Activated CD4-positive, alpha-beta T cell treated with anti-CD3 and anti-CD28 coated beads, Interleukin-2, amount 50 U/mL, for 4 hours (primary cell): Measurements from ENCODE around the gene STXBP6.
"Not testable (repeated sequence)": the region's sequence is repeated elsewhere in the genome, so short reads cannot be mapped to it uniquely, and the experiment has no call there.

Source experiments
- DNase-seq, 2 experiments: peaks; one replicate each; pipeline ENCODE4 v3.0.0-alpha.2; 2020

The STXBP6 gene

DNA sequence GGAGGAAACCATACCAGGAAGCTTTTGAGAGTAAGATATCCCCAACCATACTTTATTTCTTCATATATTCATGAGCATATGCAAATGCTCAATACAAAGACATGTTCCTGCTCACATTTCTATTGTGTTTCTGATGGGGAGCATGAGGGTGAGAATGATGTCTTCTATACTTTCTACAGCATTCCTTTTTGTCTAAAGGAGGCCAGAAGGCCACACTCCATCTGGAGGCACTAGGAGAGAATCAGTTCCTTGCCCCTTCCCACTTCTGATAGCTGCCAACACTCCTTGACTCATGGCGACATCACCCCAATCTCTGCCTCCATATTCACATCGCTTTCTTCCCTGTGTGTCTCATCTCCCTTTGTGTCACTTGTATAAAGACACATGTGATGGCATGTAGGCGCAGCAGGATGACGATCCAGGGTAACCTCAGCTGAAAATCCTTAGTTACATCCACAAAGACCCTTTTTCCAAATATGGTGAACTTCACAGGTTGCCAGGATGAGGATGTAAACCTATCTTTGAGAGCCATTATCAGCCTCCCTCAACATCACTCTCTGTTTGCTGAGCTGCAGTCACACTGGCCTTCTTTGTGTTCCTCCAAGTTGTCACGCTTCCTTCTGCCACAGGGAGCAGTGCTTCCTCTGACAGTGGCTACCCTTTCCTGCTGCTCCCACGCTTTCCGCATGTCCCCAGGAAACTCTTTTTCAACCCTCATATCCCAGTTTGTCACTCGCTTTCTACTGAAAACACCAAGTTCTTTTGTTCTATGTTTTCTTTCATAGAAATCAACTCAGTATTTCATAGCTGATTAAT lies 96.9 kb downstream of the STXBP6 start:
- no peak for DNase-seq

DNA sequence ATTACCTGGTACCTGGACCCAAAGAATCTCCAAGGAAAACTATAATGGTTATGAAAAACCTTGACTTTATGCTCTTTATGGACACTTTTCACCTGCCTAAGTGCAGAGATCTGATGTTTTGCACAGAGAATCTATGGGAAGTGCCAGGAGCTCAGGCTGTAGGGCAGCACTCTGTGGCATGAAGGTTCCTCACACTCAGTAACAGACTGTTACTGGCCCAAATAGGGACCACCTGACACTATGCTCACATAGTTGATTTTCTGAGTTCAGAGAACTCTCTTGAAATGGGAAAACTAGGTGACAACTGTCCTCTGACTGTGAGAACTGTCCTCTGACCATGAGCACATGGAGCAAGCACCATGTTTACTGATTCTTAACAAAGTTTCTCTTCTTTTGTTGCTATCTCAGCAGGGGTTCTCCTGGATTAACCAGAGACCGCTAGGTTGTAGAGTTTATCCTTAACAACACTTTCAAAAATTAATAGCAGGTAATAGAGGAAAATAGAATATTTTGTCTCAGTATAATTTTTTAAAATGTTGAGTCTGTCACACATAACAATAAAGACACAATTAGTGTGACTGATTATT lies 101.6 kb downstream of the STXBP6 start:
- DNase-seq, result no peak

DNA sequence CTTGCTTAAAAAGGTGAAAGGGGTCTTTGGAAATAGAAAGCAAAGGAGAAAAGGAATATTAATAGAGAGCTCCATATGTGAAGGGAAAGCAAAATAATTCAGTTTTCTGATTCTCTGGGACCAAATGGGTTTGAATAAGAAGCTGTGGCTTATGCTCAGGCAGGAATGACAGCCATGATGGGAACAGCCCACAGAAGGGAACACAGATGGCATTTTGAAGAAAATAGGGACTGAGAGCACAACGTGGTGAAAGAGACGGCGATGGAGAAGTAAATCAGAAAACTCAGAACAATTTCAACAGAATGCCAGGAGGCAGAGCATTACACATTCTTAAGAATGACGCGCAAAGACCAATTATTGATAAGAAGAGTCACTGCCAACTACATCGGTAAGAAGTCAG lies 102.8 kb downstream of the STXBP6 start:
- DNase-seq, result no peak

GRCh38 chr14:24944800-24945199 lies 105.1 kb downstream of the STXBP6 start:
- no peak for DNase-seq

DNA sequence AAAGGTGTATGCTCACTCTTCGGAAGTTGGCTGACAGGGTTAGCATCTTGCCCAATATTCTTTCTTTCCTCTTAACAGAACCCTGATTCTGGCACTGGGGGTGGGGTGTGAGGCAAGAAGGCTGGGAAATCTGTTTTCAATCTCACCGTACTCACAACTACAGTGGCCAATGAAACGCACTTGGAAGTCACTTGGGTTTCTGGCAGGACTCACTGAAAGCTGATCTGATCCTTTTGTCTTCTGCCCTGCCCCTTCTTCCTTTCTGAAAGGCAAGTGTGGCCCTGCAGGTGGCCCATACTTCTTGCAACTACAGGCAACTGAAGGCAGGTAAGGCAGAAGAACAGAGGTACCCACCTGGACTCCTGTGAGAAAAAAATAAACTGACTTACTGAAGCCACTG lies 106.9 kb downstream of the STXBP6 start:
- DNase-seq, result no peak

- no peak for DNase-seq
Measured at GRCh38 chr14:24941719-24942118, 108.2 kb downstream of the STXBP6 start.

GRCh38 chr14:24940213-24940783 lies 109.6 kb downstream of the STXBP6 start:
- DNase-seq, result no peak

GRCh38 chr14:24938593-24938992 lies 111.4 kb downstream of the STXBP6 start:
- no peak for DNase-seq

DNA sequence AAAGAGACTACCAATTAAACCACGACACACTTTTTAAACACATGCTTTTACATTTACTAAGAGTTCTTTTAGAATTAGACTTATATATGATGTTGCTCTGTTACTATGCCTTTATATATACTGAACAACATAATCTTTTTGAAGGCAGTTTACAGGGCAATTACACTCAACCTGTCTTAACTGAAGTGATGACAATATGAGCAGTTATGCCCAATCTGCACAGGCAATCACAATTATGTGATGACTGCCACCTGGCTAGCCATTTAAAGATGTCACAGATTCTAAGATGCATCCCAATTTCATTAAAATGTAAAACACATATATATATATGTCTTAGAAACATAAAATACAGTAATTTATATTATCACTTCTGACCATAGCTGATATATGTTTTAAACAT lies 112.6 kb downstream of the STXBP6 start:
- no peak for DNase-seq

- not testable (repeated sequence) for DNase-seq
Measured at GRCh38 chr14:24936773-24937172, 113.2 kb downstream of the STXBP6 start.

- no peak for DNase-seq
Measured at GRCh38 chr14:24935796-24936195, 114.2 kb downstream of the STXBP6 start.

DNA sequence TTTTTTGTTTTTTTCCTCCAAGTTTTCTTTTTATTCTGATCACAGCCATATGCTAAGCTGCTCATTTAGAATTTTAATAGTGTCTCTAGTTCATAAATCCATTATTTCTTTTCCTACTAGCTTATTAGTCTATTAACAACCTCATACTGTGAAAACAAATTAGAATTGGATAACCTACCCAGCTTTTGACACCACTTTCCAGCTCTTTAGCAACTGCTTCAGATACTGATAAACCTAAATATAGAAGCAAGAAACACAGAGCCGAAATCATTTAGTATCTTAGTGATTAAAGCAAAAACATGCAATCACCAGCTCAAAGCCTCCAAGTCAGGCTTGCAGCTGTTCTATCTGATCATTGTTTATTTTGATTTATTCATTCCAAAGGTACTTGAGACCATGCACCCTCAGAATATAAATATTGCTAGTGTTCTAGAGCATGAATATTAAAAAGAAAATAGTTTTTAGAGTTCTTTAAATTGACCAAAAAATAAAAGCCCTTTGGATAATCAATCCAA lies 121.5 kb downstream of the STXBP6 start:
- DNase-seq, result no peak

- DNase-seq, result no peak
Measured at GRCh38 chr14:24927809-24928208, 122.1 kb downstream of the STXBP6 start.

DNA sequence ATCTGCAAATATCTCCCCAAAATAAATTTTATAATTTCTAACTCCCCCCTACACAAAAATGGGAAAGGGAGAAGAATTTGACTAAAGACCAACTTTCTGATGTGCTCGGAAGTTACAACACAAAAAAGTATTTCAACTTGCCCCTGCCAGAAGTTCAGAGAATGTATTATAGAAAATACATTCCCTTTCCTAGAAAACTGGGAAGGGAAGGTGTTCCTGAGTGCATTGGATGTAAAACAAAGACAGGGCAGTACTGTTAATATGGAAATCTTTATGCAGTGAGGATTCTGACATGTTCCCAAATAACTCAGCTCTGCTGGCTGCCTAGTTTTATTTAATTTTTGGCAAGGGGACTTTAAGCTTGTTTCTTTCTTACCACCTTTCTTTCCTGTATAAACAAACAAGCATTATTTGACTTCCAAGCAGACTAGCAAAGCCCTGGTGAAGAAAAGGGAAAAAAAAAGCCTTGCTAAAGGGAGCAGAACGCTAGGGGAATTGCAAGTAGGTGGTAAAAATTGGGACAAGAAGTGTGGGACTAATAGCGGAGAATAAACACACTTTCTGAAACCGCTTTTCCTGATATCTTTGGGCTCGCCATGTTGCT lies 124.1 kb downstream of the STXBP6 start:
- DNase-seq, result no peak

- no peak for DNase-seq
Measured at GRCh38 chr14:24924544-24924943, 125.4 kb downstream of the STXBP6 start.

GRCh38 chr14:24921903-24922302 lies 128.0 kb downstream of the STXBP6 start:
- DNase-seq, result no peak

GRCh38 chr14:24920265-24921075 lies 129.5 kb downstream of the STXBP6 start:
- DNase-seq, result no peak

GRCh38 chr14:24918822-24919221 lies 131.1 kb downstream of the STXBP6 start:
- no peak for DNase-seq

- DNase-seq, result no peak
Measured at GRCh38 chr14:24915958-24916595, 133.9 kb downstream of the STXBP6 start.

GRCh38 chr14:24915403-24915921 lies 134.5 kb downstream of the STXBP6 start:
- DNase-seq, result no peak

- DNase-seq, result no peak
Measured at GRCh38 chr14:24913746-24914145, 136.2 kb downstream of the STXBP6 start.

DNA sequence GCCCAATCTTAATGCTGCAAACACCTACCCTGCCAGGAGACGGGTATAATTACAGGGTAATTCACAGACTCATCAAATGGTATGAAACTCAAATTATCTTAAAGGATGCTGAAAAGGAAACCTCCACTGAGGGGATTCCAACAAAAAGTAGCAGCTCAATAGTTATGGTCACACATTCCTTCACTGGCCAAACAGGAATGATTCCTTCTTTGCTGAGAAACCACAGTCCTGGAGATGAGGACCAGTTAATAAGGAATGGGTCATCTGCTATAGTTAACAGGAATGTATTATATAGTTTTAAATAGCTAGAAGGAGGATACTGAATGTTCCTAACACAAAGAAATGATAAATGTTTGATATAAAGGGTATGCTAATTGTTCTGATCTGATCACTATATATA lies 136.9 kb downstream of the STXBP6 start:
- no peak for DNase-seq
